ENCODE data around the gene ADNP2. TPM values are rescaled to one million over a fixed set of nuclear protein-coding genes. Genes with fewer than 3 reads are reported as not detected.

ADNP2 gene
- total RNA-seq, 1 experiment from 2014 or later: 40.5 TPM

- Histone ChIP-seq H3K4me3 (ENCODE audit: low read depth in 2 of 2, low read length in 2 of 2) (no peak overlapping the region), H3K36me3 (ENCODE audit: control insufficient read depth, insufficient read depth, low read length) (no peaks in the 10 kb centered on the region), H3K9me3 (ENCODE audit: control insufficient read depth, insufficient read depth, low read depth, low read length) (peaks cover 3% of the 10 kb centered on the region; the same call in 1 of the 2 replicates), H3K27me3 (ENCODE audit: control insufficient read depth, insufficient read depth, low read length) (no peaks in the 10 kb centered on the region), H3K27ac (ENCODE audit: low read length) (no peak overlapping the region), H3K4me1 (ENCODE audit: control insufficient read depth, insufficient read depth, low read length) (no peaks in the 10 kb centered on the region)
- DNase-seq (ENCODE audit: low read depth, low spot score) (no peak), ATAC-seq (no peak)
- intact Hi-C loops (cut with micrococcal nuclease; ENCODE audit: unreplicated experiment): no loop called here
- BruUV-seq (replicated peaks): no TSS peak
- ChIA-PET POLR2A (no interaction called here), CTCF (no interaction called here)
- TF ChIP-seq REST (IDR thresholded peaks at IDR 0.05; ENCODE audit: insufficient read depth in 1 of 2, low read depth in 2 of 2, low read length in 1 of 2) (no peak), POLR2AphosphoS5 (IDR thresholded peaks at IDR 0.05; ENCODE audit: low read depth, low read length) (no peak)
- in situ Hi-C loops (cut with HindIII; ENCODE audit: low pct_unique_long_range_greater_than_20kb, low sequenced_read_pairs): no loop called here
Observed at GRCh38 chr18:80104364-80104779, 4.7 kb upstream of the ADNP2 start.

- no peak for TF ChIP-seq POLR2AphosphoS5 (IDR thresholded peaks at IDR 0.05; ENCODE audit: low read depth, low read length)
- TF ChIP-seq TCF7L2 (IDR thresholded peaks at IDR 0.05; ENCODE audit: low read depth, low read length): no peak
- CTCF ChIA-PET: no interaction called here
- intact Hi-C loops (cut with micrococcal nuclease; ENCODE audit: unreplicated experiment): no loop called here
Observed at GRCh38 chr18:80105369-80106167, 3.5 kb upstream of the ADNP2 start.

DNA sequence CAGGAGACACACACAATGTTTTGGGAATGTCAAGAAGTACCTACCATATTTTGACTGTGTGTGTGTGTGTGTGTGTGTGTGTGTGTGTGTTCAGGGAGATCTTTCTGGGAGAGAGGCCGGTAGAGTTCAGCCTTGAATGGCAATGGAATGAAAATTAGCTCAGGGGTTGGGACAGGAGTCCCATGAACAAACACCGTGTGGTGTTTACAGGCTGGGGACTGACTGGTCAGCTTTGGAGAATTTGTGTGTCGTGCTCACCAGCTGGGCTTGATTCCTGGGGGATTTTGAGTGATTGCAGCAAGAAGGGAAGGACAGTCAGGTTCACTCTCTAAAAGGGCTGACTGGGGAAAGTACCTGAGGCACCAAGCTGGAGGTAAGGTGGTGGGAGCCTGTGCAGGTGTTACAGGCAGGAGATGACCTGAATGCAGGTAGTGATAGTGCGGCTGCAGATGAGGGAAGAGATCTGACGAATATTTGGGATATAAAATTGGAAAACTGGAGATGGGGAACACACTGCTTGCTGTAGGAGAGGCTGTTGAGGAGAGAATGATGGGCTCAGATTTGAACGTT lies 2.5 kb upstream of the ADNP2 start:
- intact Hi-C loops (cut with micrococcal nuclease; ENCODE audit: unreplicated experiment): no loop called here
- POLR2A ChIA-PET: no interaction called here
- peaks cover 10% of the 10 kb centered on the region for H3K4me1 ChIP-seq (ENCODE audit: control insufficient read depth, insufficient read depth, low read length)

More at GRCh38 chr18:80105369-80106167, 3.5 kb upstream of the ADNP2 start:
- no TSS peak for BruUV-seq (replicated peaks)
- ATAC-seq (no peak), DNase-seq (ENCODE audit: low read depth, low spot score) (no peak)
- POLR2A ChIA-PET: interaction anchor here (0.6 kb wide), 1 partner anchor 72 kb away, joined by 4 read pairs; no protein-coding TSS in a partner anchor
- in situ Hi-C loops (cut with HindIII; ENCODE audit: low pct_unique_long_range_greater_than_20kb, low sequenced_read_pairs): no loop called here
- Histone ChIP-seq H3K4me1 (ENCODE audit: control insufficient read depth, insufficient read depth, low read length) (peaks cover 4% of the 10 kb centered on the region), H3K27ac (ENCODE audit: low read length) (no peak overlapping the region), H3K27me3 (ENCODE audit: control insufficient read depth, insufficient read depth, low read length) (no peaks in the 10 kb centered on the region), H3K4me3 (ENCODE audit: low read depth in 2 of 2, low read length in 2 of 2) (no peak overlapping the region), H3K36me3 (ENCODE audit: control insufficient read depth, insufficient read depth, low read length) (no peaks in the 10 kb centered on the region), H3K9me3 (ENCODE audit: control insufficient read depth, insufficient read depth, low read depth, low read length) (no peaks in the 10 kb centered on the region; the same call in 1 of the 2 replicates)

More for the DNA sequence above, 2.5 kb upstream of the ADNP2 start:
- in situ Hi-C loops (cut with HindIII; ENCODE audit: low pct_unique_long_range_greater_than_20kb, low sequenced_read_pairs): no loop called here
- CTCF ChIA-PET: no interaction called here
- H3K27ac ChIP-seq (ENCODE audit: low read length): no peak overlapping the region
- H3K4me3 ChIP-seq (ENCODE audit: low read depth in 2 of 2, low read length in 2 of 2): no peak overlapping the region
- ATAC-seq (no peak), DNase-seq (ENCODE audit: low read depth, low spot score) (no peak)
- no peaks in the 10 kb centered on the region for H3K9me3 ChIP-seq (ENCODE audit: control insufficient read depth, insufficient read depth, low read depth, low read length)
- no peaks in the 10 kb centered on the region for H3K27me3 ChIP-seq (ENCODE audit: control insufficient read depth, insufficient read depth, low read length)
- BruUV-seq (replicated peaks): no TSS peak
- TF ChIP-seq TCF7L2 (IDR thresholded peaks at IDR 0.05; ENCODE audit: low read depth, low read length) (no peak), SIN3A (IDR thresholded peaks at IDR 0.05; ENCODE audit: borderline replicate concordance, insufficient read depth, low read depth, low read length) (no peak), POLR2AphosphoS5 (IDR thresholded peaks at IDR 0.05; ENCODE audit: low read depth, low read length) (no peak), REST (IDR thresholded peaks at IDR 0.05; ENCODE audit: insufficient read depth in 1 of 2, low read depth in 2 of 2, low read length in 1 of 2) (no peak), CTCF (IDR thresholded peaks at IDR 0.05) (no peak)
- H3K36me3 ChIP-seq (ENCODE audit: control insufficient read depth, insufficient read depth, low read length): no peaks in the 10 kb centered on the region
